Measurements from ENCODE around the gene CCDC148.
"Not testable (repeated sequence)": the region's sequence is repeated elsewhere in the genome, so short reads cannot be mapped to it uniquely, and the experiment has no call there.

CCDC148 gene

GRCh38 chr2:158481116-158481515 lies 24.6 kb upstream of the CCDC148 start:
- no peak for DNase-seq

- DNase-seq = no peak
Observed at GRCh38 chr2:158478816-158479215, 22.3 kb upstream of the CCDC148 start.

DNA sequence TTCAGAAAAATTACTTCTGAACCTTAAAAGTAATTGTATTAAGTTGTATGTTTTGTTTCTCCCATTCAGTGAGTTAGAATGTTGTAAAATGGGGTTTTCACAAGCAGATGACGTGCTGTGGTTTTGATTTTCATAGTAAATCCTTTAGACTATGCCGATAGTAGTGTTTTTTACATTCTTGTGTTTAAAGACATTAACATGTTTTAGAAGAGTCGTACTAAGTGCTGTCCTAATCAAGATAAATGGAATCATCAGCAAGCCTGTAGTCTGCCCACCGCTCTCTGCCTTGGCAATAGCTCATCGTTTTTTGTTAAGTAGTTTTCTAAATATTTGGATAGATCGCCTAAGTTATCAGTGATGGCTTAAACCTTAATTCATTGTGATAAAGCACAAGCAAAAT lies 21.7 kb upstream of the CCDC148 start:
- DNase-seq = no peak

DNA sequence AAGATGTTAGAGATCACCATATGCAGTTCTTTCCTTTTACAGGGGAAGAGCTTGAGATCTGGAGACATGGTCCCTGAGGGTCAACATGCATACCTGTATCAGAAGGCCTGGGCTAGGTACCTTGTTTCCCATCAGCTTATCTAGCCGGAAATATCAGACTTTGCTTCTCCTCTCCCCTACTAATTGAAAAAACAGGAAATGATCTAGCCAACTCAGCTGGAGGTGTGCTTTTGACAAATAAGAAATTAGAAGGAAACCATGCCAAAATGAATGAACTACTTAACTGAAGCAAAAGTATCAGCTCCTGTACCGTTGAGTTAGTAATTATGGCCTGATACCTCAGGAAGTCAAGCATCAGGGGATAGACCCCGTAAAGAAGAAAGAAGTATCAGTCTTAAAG lies 20.6 kb upstream of the CCDC148 start:
- DNase-seq = no peak

GRCh38 chr2:158474526-158475011 lies 18.0 kb upstream of the CCDC148 start:
- not testable (repeated sequence) for DNase-seq

- no peak for DNase-seq
Observed at GRCh38 chr2:158473719-158474392, 17.3 kb upstream of the CCDC148 start.

DNA sequence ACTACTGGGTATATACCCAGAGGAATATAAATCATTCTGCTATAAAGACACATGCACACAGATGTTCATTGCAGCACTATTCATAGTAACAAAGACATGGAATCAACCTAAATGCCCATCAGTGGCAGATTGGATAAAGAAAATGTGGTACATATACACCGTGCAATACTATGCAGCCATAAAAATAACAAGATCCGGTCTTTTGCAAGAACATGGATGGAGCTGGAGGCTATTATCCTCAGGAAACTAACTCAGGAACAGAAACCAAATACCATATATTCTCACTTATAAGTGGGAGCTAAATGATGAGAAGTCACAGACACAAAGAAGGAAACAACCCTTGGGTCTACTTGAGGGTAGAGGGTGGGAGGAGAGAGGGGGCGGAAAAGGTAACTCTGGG lies 16.7 kb upstream of the CCDC148 start:
- not testable (repeated sequence) for DNase-seq

DNA sequence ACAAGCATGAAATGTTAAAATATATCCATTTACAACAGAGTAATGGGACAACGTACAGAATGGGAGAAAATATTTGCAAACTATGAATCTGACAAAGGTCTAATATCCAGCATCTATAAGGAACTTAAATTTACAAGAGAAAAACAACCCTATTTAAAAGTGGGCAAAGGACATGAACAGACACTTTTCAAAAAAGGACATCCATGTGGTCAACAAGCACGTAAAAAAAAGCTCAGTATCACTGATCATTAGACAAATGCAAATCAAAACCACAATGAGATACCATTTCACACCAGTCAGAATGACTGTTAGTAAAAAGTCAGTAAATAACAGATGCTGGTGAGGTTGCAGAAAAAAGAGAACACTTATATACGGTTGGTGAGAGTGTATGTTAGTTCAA lies 16.3 kb upstream of the CCDC148 start:
- not testable (repeated sequence) for DNase-seq

- no peak for DNase-seq
Observed at GRCh38 chr2:158467248-158467647, 10.7 kb upstream of the CCDC148 start.

DNA sequence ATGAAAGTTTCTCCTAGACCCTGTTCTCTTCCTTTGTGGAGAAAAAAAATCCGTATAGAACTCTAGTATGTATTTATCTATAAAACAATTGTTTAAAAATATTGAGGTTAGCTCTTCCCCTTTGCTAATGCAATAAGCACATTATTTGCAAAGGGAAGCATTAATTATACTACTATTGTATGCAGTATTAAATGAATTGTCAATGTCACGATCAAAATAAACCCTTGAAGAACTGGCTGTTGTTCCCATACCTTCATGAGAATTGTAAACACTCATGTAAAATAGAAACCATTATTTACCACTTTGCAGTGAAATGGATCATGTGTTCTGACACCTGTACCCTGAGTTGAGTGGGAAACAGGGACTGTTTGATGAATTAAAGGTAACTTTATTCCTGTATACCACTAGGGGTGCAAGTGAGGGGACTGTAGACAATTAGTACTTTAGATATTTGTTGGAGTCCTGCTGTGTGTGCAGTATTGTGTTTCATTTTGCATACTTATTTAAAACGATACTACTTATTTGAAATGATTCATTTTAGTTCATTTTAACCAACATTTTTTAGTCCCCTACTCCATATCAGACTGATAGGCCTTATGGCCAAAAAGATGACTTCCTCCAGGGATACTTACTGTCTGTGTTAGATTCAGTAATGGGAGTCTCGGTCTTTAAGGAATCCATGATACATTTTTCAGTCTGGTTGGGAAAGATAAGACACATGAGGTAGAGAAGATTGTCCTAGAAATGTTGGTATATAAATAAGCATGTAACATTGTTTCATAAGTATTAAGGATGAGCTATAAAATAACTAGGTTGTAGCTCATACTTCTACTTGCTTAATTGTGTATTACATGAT lies 8.1 kb upstream of the CCDC148 start:
- DNase-seq = no peak

DNA sequence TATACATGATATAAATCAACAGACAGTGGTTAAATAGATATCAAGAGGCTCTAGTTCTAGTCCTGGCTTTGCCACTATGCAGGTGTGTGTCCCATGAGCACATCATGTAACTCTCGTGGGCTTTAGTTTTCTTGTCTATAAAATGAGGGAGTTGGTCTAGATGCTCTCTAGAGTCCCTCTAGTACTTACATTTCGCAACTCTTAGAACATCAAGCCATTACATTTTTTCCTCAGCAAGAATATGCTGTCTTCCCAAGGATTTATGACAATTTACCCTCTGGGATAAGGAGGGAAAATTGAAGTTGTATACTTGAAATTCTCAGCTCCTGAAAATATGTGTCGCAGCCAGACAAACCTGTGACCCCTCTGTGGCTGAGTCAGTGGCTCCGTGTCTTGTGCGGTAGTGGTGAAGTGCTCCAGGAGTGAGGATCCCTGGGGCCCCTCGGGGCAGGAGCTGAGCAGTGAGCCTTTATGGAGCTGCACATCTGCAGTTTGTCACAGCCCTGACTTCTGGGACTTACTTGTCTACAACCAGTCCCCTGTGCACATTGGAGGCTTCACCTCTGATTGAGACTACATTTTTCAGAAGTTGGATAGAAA lies 7.0 kb upstream of the CCDC148 start:
- no peak for DNase-seq

DNA sequence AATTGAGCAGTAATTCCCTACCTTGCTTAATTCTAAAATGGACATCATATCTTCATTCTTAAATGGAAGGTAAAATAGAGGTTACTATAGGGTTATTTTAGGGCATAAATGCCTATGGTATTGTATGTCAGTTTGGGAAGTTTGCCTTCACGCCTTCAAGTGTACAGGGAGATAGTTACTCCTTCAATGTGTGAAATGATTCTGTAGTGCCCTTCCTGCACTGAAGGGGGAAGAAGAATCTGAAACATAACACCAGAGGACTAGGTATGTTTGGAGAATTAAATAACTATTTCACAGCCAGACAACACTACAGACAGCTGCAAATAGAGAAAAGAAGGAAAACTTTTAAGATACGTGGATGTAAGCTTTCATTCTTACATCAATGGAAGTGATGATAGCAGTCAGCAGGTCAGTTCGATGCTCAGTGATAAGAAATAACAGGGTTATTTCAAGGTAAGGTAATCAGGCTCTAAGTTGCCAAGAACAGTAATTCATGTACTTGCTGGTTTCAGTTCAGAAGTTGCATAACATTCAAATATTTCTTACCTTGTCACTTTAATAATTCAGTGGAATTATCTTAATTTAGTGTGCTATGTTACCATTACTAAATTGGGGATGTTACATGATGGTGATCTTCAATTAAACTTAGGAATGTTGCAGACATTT lies 4.2 kb upstream of the CCDC148 start:
- DNase-seq = no peak

- DNase-seq = no peak
Observed at GRCh38 chr2:158459161-158460003, 2.8 kb upstream of the CCDC148 start.

DNA sequence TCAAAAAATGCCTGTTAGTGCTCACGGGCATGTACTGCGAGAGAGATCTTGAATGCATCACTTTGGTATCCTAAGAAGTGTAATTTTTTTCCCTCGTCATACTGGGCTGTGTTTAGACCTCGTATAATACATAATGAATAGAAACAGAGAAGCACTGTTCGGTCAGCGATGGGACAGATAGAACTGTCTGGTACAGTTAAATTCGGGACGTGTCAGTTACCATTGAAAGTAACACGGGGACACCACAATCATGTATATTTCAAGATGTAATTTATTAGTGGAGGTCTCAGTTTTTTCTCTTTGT lies 2.0 kb upstream of the CCDC148 start:
- DNase-seq = no peak

DNA sequence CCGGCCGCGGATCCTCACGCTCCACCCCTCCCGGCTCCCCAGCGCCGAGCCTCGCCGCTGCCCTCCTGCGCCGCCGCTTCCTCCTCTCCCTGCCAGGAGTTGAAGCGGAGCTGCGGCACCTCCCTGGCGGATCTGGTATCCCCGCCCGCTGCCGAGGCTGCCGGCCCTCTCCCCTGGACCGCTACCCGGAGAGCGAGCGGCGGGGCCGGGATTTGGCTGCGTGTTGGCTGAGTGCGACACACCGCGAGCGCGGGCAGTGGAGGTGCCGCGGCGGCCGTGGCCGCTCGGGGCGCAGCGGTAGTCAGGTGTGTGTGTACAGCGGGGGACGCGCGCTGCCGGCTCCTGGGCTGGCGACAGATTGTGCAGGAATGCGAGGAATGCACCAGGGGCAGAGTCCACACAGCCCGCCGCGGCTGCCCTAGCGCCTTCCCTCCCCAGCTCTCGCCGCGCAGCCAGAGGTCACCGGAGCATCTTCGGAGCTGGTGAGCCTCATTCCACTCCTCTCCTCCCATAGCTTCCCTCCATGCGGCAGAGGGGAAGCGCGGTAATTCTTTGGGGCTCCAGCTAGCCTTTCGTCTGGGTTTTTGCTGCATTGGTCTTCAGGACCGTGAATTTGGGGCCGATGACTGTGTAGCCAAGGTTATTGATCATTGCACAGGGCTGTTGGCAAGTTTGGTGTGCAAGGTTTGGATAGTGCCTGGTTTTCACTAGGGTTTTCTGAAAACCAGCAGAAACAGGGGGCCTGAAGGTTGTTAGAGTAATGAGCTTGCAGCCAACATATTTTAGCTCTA lies 1.5 kb upstream of the CCDC148 start:
- DNase-seq = peak; percentile 65

DNA sequence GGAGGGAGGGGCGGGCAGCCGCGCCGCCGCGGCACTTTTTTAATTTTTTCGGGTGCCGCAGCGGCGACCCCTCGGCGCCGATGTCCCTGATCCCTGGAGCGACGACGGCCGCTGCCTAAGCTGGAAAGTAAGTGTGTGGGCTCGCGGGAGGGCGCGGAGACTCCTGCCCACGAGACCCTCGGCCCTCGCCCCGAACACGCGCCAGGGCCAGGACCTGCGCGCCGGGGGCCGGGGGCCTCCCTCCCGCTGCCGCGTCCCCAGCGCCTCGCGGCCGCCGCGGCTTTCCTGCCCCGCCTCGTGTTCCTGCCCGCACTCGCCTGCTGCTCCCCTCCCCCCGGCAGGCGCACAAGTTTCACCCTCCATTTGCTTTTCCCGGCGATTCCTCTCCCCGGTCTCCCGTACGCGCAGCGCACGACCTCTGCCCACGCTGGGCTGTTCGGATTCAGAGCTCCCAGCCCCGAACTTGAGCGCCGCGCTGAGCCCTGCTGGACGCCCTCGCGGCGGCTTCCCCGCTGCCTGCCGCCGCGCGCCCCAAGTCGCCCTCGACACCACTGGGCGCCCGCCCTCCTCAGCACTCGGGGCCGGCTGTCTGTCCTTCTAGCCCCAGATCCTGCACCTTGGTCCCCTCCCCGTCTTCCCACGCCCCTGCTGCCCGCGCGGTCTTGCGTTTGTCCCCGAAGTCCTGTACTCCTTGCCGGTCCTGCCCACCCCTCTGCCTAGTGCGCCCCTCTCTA lies 706 bp upstream of the CCDC148 start:
- peak; percentile 59 for DNase-seq

GRCh38 chr2:158443606-158444005 lies 12.9 kb downstream of the CCDC148 start:
- no peak for DNase-seq

DNA sequence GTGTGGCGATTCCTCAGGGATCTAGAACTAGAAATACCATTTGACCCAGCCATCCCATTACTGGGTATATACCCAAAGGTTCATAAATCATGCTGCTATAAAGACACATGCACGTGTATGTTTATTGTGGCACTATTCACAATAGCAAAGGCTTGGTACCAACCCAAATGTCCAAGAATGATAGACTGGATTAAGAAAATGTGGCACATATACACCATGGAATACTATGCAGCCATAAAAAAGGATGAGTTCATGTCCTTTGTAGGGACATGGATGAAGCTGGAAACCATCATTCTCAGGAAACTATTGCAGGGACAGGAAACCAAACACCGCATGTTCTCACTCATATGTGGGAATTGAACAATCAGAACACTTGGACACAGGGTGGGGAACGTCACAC lies 17.5 kb downstream of the CCDC148 start:
- DNase-seq = not testable (repeated sequence)

DNA sequence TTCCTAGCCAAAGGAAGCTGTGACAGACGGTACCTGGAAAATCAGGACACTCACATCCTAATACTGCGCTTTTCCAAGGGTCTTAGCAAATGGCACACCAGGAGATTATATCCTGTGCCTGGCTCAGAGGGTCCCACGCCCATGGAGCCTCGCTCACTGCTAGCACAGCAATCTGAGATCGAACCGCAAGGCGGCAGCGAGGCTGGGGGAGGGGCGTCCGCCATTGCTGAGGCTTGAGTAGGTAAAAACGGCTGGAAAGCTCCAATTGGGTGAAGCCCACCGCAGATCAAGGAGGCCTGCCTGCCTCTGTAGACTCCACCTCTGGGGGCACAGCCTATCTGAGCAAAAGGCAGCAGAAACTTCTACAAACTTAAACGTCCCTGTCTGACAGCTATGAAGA lies 22.8 kb downstream of the CCDC148 start:
- not testable (repeated sequence) for DNase-seq

- DNase-seq = no peak
Observed at GRCh38 chr2:158432117-158432516, 24.4 kb downstream of the CCDC148 start.

DNA sequence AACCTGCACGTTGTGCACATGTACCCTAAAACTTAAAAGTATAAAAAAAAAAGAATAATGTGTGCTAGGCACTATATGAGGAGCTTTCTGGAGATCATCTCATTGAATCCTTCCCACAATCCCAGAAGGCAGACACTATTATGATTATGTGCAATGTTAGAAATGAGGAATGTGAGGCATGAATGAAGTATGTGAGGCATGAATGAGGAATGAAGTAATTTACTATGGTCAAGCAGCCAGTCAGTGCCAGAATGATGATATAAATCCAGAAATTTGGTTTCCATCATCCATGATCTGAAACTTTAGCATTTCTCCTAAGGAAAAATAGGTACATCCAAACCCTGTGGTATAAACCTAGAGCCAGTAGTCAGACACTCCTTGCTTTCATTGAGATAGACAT lies 42.0 kb downstream of the CCDC148 start:
- no peak for DNase-seq
